ENCODE data around the gene B4GALNT2. TPM values are rescaled to one million over a fixed set of nuclear protein-coding genes. Genes with fewer than 3 reads are reported as not detected.
"Not testable (repeated sequence)": the region's sequence is repeated elsewhere in the genome, so short reads cannot be mapped to it uniquely, and the experiment has no call there.

B4GALNT2 gene
- total RNA-seq, 1 donor from 2014 or later: 2.2 TPM

- DNase-seq (ENCODE audit: low read depth): no peak
Observed at GRCh38 chr17:49120166-49120565, 12.4 kb upstream of the B4GALNT2 start.

GRCh38 chr17:49121696-49122292 lies 10.8 kb upstream of the B4GALNT2 start:
- DNase-seq (ENCODE audit: low read depth): no peak

GRCh38 chr17:49122566-49122965 lies 10.0 kb upstream of the B4GALNT2 start:
- peak; percentile 76 for DNase-seq (ENCODE audit: low read depth)

- no peak for DNase-seq (ENCODE audit: low read depth)
Observed at GRCh38 chr17:49123061-49123460, 9.5 kb upstream of the B4GALNT2 start.

DNA sequence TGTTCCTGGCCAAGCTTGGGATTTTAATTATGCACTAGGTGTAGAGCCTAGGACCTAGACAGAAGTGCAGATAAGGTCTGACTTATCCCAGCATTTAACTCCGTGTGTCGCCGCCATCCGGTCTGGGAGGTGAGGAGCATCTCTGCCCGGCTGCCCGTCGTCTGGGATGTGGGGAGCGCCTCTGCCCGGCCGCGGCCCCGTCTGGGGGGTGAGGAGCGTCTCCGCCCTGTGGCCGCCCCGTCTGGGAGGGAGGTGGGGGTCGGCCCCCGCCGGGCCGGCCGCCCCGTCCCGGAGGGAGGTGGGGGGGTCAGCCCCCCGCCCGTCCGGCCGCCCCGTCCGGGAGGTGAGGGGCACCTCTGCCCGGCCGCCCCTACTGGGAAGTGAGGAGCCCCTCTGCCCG lies 7.1 kb upstream of the B4GALNT2 start:
- DNase-seq (ENCODE audit: low read depth): no peak

GRCh38 chr17:49126183-49126859 lies 6.2 kb upstream of the B4GALNT2 start:
- DNase-seq (ENCODE audit: low read depth): not testable (repeated sequence)

DNA sequence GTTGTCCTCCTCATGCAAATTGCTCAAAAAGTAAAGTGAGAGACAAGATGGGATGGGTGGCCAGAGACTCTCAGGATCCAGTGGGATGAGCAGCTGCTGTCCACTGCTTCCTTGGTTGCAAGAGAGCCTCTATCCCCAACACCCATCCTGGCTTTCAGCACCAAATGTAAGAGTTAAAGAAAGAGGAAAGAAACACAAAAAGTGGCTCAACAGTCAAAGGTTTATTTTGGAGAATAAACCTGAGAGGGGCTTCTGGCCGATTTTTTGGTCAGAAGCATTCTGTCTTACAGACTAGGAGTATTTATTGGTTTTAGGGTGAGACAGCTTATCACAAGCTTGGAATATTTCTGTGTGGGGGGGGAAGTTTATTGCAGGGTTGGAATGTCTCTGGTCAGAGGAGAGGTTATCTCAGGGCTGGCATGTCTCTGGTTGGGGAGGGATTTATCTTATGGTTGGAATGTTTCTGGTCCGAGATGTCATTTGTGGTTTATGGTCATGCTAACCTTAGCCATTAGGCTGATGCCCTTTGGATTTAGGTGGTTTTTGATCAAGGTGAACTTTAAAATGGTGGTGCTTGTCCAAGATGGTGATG lies 3.1 kb upstream of the B4GALNT2 start:
- DNase-seq (ENCODE audit: low read depth): not testable (repeated sequence)

- peak; percentile 21 for DNase-seq (ENCODE audit: low read depth)
Observed at GRCh38 chr17:49130891-49131290, 1.7 kb upstream of the B4GALNT2 start.

- DNase-seq (ENCODE audit: low read depth): no peak
Observed at GRCh38 chr17:49132317-49132698, 261 bp upstream of the B4GALNT2 start.

DNA sequence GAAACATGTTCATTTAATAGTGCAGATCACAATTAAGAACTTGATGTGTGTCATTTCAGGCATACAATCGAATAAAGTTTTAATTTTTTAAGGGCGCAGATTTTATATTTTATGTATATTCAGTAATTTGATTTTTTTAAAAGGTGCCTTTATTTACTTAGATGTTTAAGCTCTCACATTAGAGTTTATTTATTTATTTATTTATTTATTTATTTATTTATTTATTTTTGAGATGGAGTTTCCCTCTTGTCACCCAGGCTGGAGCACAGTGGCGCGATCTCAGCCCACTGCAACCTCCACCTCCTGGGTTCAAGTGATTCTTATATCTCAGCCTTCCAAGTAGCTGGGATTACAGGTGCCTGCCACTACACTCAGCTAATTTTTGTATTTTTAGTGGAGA lies 3.8 kb downstream of the B4GALNT2 start:
- DNase-seq (ENCODE audit: low read depth): no peak

- not testable (repeated sequence) for DNase-seq (ENCODE audit: low read depth)
Observed at GRCh38 chr17:49145654-49146053, 13.1 kb downstream of the B4GALNT2 start.

GRCh38 chr17:49146620-49147306 lies 14.2 kb downstream of the B4GALNT2 start:
- DNase-seq (ENCODE audit: low read depth): peak; percentile 87

DNA sequence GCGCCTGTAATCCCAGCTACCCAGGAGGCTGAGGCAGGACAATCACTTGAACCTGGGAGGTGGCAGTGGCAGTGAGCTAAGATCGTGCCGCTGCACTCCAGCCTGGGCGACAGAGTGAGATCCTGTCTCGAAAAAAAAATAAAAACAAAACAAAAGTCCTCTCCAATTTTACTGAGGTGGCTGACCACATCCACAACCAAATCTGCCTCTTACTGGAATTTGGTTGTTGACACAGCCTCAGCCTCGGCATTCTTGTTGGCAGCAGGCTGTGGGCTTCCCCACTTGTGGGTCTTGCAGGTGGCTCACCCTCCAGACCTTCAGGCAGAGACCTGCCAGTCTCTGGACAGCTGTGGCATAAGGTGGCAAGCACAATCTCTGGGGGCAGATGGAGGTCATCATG lies 15.6 kb downstream of the B4GALNT2 start:
- DNase-seq (ENCODE audit: low read depth): peak; percentile 9

DNA sequence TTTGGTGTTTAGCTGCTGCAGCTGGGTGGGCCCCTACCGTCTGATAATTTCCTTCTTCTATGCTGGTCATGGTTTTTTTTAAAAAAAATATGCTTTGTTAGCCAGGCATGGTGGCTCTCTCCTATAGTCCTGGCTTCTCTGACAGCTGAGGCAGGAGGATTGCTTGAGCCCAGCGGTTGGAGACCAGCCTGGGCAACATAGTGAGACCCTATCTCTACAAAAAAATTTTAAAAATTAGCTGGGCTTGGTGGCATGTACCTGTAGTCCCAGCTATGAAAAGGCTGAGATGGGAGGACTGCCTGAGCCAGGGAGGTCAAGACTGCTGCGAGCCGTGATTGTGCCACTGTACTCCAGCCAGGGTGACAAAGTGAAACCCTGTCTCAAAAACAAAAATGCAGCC lies 19.4 kb downstream of the B4GALNT2 start:
- DNase-seq (ENCODE audit: low read depth): no peak

- no peak for DNase-seq (ENCODE audit: low read depth)
Observed at GRCh38 chr17:49156256-49156655, 23.7 kb downstream of the B4GALNT2 start.

GRCh38 chr17:49157784-49158183 lies 25.2 kb downstream of the B4GALNT2 start:
- DNase-seq (ENCODE audit: low read depth): peak; percentile 68

DNA sequence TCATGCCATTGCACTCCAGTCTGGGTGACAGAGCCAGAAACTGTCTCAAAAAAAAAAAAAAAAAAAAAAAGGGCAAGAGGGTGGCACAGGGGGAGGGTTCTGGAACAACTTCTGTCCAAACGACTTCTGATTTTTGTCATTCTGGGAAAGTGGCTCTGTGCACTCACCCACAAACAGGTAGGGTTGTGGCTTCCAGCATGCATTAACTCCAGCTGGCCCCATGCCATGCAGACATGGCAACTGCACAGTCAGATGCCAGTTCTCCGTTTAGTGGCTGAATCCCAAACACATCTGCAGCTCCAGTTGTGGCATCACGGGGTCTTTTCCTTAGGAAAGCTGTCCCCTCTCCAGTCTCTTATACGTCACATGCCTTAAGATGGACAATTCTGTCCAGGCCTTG lies 30.3 kb downstream of the B4GALNT2 start:
- no peak for DNase-seq (ENCODE audit: low read depth)

GRCh38 chr17:49165143-49165542 lies 32.6 kb downstream of the B4GALNT2 start:
- no peak for DNase-seq (ENCODE audit: low read depth)

- DNase-seq (ENCODE audit: low read depth): no peak
Observed at GRCh38 chr17:49168706-49169105, 36.1 kb downstream of the B4GALNT2 start.

GRCh38 chr17:49170216-49170615 lies 37.6 kb downstream of the B4GALNT2 start:
- DNase-seq (ENCODE audit: low read depth): no peak

DNA sequence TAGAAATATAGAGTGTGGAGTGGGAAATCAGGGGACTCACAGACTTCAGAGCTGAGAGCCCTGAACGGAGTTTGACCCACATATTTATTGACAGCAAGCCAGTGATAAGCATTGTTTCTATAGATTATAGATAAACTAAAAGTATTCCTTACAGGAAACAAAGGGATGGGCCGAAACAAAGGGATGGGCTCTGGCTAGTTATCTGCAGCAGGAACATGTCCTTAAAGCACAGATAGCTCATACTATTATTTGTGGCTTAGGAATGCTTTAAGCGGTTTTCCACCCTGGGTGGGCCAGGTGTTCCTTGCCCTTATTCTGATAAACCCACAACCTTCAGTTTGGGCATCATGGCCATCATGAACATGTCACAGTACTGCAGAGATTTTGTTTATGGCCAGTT lies 38.1 kb downstream of the B4GALNT2 start:
- DNase-seq (ENCODE audit: low read depth): not testable (repeated sequence)

GRCh38 chr17:49175978-49176377 lies 43.4 kb downstream of the B4GALNT2 start:
- not testable (repeated sequence) for DNase-seq (ENCODE audit: low read depth)

- DNase-seq (ENCODE audit: low read depth): peak; percentile 30
Observed at GRCh38 chr17:49180303-49180702, 47.7 kb downstream of the B4GALNT2 start.
